Stomach (tissue), 4 donors: ENCODE data around the gene TMTC2.

Source experiments
- EP300 ChIP-seq: sonication (generic); formaldehyde crosslinking; IDR thresholded peaks from one replicate; pipeline ENCODE4 v1.6.1; 2017; ENCODE audit warnings: antibody characterized with exemption
- POLR2A ChIP-seq, 4 donors: fragments of 450-650 bp; IDR thresholded peaks; one replicate each; pipeline ENCODE4 v1.6.1; 2016; ENCODE audit warnings: antibody characterized with exemption in 4 of 4, control low read depth in 2 of 4, mild to moderate bottlenecking in 1 of 4, moderate library complexity in 1 of 4
- POLR2AphosphoS5 ChIP-seq, 3 donors: sonication (generic); formaldehyde crosslinking; IDR thresholded peaks; one replicate each; pipeline ENCODE4 v1.6.1; 2016; ENCODE audit warnings: antibody characterized with exemption in 3 of 3
- TF ChIP-seq, protein P1 (sequence below), 7 experiments: fragments of 450-650 bp in 4 of 7; fragments of 200-600 bp in 3 of 7; sonication (generic) in 3 of 7; IDR thresholded peaks; one replicate each; pipeline ENCODE4 v1.5.1; 2016 to 2019; ENCODE audit warnings: antibody characterized with exemption in 7 of 7, control low read depth in 2 of 7, mild to moderate bottlenecking in 1 of 7

- TF ChIP-seq, protein P1, sequence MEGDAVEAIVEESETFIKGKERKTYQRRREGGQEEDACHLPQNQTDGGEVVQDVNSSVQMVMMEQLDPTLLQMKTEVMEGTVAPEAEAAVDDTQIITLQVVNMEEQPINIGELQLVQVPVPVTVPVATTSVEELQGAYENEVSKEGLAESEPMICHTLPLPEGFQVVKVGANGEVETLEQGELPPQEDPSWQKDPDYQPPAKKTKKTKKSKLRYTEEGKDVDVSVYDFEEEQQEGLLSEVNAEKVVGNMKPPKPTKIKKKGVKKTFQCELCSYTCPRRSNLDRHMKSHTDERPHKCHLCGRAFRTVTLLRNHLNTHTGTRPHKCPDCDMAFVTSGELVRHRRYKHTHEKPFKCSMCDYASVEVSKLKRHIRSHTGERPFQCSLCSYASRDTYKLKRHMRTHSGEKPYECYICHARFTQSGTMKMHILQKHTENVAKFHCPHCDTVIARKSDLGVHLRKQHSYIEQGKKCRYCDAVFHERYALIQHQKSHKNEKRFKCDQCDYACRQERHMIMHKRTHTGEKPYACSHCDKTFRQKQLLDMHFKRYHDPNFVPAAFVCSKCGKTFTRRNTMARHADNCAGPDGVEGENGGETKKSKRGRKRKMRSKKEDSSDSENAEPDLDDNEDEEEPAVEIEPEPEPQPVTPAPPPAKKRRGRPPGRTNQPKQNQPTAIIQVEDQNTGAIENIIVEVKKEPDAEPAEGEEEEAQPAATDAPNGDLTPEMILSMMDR (IDR thresholded peaks at IDR 0.05): no peak
- TF ChIP-seq POLR2A (IDR thresholded peaks at IDR 0.05) (no peak), EP300 (no peak), POLR2AphosphoS5 (IDR thresholded peaks at IDR 0.05) (no peak)
Observed at GRCh38 chr12:82714427-82714826, 27.7 kb downstream of the TMTC2 start.
